ENCODE measurements around the gene ASB1. TPM values are rescaled to one million over a fixed set of nuclear protein-coding genes. Genes with fewer than 3 reads are reported as not detected.

Gene ASB1
- total RNA-seq, 2 experiments from 2014 or later = 40.2 to 47.0 TPM

DNA sequence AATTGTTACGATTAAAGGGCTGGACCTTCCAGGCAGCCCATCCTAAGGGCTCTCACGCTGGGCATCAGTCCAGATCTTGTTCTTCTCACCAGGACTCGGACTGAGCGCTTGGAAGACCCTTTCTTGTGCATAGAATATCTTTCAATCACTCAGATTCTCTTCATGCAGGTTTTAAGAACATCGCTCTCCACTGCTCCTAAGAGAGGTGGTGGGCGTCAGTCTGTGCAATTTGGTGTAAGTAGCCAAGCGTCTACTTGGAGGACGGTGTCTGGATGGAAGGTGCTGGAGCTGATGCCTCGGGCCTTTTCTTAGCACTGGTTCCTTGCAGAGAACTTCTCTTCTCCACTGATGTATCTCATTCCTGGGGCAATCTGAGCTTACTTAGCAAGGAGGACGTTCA is 68.7 kb downstream of the ASB1 start:
- Mint-ChIP-seq H3K27ac (no peak overlapping the region), H3K9me3 (no peaks in the 10 kb centered on the region), H3K4me1 (peaks cover 28% of the 10 kb centered on the region), H3K4me3 (no peak overlapping the region), H3K36me3 (no peaks in the 10 kb centered on the region), H3K27me3 (no peaks in the 10 kb centered on the region)
- no peak for DNase-seq

DNA sequence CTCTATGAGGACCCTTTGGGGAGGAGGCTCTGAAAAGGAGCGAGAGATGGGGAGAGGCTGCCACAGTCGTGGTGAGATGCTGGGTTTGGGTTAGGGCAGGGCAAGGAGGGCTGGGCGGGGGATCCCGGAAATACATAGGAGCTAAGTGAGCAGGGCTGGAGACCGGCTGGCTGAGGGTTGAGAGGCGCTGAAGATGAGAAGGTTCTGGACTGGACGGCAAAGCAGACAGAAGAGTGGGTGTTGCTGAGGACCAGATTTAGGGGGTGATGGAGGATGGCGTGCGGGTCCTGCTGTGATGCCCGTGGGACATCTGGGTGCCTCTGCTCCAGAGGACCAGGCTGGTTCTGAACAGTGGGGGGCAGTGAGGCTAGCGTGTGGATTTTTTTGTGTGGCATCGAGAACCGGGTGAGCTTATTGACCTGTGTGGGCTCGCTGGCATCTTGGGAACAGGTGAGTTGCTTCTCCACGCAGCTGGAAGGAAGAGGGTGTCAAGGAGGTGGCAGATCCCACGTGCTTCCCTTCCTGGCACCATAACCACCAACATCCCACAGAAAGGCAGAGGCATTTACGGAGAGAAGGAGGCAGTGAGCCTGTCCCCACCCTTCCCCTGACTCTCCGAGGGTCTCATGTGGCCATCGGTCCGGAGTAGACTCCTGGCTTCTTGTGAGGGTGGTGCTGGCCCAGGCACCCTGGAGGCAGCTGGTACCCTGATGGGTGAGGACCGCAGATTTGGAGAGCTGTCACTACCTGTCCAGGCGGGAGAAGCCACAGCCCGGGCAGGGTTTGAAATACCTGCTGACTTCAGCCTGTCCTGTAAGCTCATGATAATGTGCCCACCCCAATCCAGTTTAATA is 70.3 kb downstream of the ASB1 start:
- Mint-ChIP-seq H3K27me3 (no peaks in the 10 kb centered on the region), H3K4me3 (no peak overlapping the region), H3K36me3 (no peaks in the 10 kb centered on the region), H3K9me3 (no peaks in the 10 kb centered on the region), H3K27ac (peak overlapping the region; percentile 34), H3K4me1 (peaks cover 27% of the 10 kb centered on the region)
- DNase-seq = no peak

DNA sequence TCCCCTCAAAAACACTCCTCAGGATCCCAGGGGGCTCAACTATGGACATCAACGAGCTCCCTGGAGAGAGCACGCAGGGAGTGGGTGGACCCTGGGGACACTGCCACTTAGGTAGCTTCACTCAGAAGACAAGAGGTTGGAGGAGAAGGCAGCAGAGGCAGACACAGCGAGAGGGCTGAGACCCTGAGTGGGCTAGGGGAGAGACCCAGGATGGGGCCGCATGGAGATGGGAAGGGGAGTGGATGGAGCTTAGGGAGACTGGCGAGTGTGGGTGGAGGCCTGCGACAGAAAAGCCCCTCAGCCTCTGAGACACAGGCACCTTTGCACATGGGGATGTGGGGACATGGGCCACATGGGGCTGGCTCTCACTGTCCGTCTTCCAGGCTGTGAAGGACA is 70.9 kb downstream of the ASB1 start:
- Mint-ChIP-seq H3K36me3 (no peaks in the 10 kb centered on the region), H3K27ac (no peak overlapping the region), H3K4me1 (peaks cover 26% of the 10 kb centered on the region), H3K4me3 (no peak overlapping the region), H3K9me3 (no peaks in the 10 kb centered on the region), H3K27me3 (no peaks in the 10 kb centered on the region)
- DNase-seq = no peak

DNA sequence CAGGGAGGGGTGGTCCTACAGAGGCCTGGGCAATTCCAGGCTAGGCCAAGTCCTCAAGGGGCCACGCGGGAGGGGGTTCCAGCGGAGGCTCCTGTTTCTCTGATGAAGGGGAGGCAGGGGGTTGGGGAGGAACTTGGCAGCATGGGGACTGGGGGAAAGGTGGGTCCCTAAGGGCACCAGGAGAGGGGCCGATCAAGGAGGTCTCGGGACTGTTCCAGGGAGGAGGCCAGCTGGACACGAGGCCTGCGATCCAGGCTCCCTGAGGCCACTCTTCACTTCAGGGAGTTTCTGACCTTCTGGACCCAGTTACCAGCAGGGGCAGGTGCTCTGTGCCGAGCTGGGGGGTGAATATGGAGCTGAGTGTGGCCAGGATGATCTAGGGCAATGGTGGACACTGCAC is 71.5 kb downstream of the ASB1 start:
- Mint-ChIP-seq H3K36me3 (no peaks in the 10 kb centered on the region), H3K4me1 (peaks cover 20% of the 10 kb centered on the region), H3K27ac (no peak overlapping the region), H3K9me3 (no peaks in the 10 kb centered on the region), H3K4me3 (no peak overlapping the region), H3K27me3 (no peaks in the 10 kb centered on the region)
- DNase-seq = no peak

DNA sequence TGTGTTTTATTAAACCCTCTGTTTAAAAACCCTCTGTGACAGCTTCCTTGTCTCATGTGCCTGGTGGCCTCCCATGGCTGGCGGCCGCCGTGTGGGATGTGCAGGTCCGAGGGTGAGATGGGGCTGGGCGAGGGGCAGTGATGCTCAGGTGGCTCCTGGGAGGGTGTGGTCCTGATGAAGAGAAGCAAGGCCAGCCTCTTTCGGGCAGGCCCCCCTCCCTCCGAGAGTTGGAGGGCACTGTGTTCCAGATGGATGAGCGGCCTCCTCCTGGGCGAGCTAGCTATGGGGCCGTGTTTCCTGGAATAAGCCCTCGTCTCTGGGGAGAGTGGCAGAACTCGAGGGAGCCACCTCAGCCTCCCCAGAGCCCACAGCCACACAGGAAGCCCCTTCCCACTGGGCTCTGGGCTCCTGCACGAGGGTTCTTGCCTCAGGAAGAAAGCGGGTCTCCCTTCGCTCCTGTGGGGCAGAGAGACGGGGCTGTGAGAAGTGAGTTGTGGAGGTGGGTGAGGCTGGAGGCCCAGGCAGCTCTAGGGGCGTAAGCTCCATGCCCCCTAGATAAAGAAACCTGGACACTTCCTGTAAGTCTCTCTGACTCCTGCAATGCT is 72.1 kb downstream of the ASB1 start:
- H3K4me3 Mint-ChIP-seq = no peak overlapping the region

DNA sequence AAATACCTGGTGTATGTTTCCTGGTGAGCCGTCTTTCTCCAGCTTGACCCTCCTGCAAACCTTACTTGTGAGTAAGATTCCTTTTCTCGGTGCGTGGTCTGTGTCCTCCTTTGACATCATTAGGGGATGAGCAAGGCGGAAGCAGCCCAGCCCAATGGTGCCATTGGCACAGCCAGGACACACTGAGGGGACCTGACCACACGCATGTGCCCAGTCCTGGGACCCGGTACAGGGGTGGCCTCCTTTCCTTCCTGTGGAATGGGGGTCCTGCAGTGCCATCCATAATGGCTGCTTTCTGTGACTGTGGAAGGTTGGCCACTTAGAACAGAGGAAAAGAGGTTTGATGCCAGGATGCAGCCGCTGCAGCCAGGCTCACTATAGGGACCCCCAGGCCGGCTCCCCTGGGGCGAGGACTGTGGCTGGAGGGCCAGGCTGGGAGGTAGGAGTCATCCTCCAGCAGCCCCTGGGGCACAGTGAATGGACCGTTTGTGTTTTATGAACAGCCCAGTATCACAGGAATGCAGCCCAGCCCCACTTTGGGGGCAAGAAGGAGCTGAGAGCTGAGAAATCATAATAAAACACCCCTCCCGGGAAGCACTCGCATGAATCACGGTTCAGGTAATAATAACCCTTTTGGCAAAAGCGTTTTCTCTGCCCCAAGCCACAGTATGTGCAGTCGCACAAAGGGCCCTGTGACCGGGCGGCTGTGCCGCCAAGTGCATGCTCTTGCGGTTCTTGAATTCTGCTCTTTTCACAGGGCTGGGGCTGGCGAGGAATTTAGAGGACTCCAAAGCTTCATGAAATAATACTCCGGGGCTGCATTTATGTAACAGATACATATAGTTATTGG is 73.2 kb downstream of the ASB1 start:
- Mint-ChIP-seq H3K4me3 (no peak overlapping the region), H3K36me3 (no peaks in the 10 kb centered on the region), H3K27me3 (no peaks in the 10 kb centered on the region), H3K27ac (no peak overlapping the region), H3K4me1 (peaks cover 4% of the 10 kb centered on the region), H3K9me3 (no peaks in the 10 kb centered on the region)
- no peak for DNase-seq

More for the DNA sequence above, 72.1 kb downstream of the ASB1 start:
- Mint-ChIP-seq H3K27ac (no peak overlapping the region), H3K9me3 (no peaks in the 10 kb centered on the region), H3K4me1 (peaks cover 14% of the 10 kb centered on the region), H3K27me3 (no peaks in the 10 kb centered on the region), H3K36me3 (no peaks in the 10 kb centered on the region)
- no peak for DNase-seq

DNA sequence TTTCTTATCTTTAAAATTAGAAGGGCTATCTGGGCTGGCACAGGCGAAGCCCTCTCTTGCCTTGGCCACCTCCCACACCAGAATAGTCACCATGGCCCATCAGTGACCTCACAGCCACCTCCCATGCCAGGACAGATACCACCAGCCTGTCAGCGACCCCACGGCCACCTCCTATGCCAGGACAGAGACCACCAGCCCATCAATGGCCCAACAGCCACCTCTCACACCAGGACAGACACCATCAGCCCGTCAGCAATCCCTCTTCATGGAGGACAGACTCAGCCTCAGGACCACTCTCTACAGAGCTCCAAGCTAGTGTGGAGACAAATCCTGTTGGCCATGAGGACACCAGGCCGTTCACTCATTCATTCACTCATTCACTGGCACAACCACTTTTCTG is 74.6 kb downstream of the ASB1 start:
- Mint-ChIP-seq H3K27me3 (no peaks in the 10 kb centered on the region), H3K4me3 (no peak overlapping the region), H3K9me3 (no peaks in the 10 kb centered on the region), H3K36me3 (no peaks in the 10 kb centered on the region), H3K4me1 (no peaks in the 10 kb centered on the region), H3K27ac (no peak overlapping the region)
- DNase-seq = no peak

Other genes with a start within 250 kb of the ASB1 start
- 10 to 100 TPM; 52.9 to 54.7 TPM for gene ILKAP, start 223.2 kb upstream of the ASB1 start, total RNA-seq
- gene HES6, start 186.9 kb upstream of the ASB1 start, total RNA-seq = 1 to 10 TPM; 3.5 to 4.0 TPM
- 10 to 100 TPM; 15.3 to 17.5 TPM for gene PER2, start 138.3 kb upstream of the ASB1 start, total RNA-seq
- 10 to 100 TPM in 1 of 2 experiments, 1 to 10 TPM in 1; 8.4 to 11.0 TPM for gene TRAF3IP1, start 106.4 kb upstream of the ASB1 start, total RNA-seq

Data from activated naive CD8-positive, alpha-beta T cell treated with anti-CD3 and anti-CD28 coated beads for 36 hours (primary cell).